Measurements from ENCODE around the gene UGT1A10.

The UGT1A10 gene

GRCh38 chr2:233773854-233774253, 137.6 kb downstream of the UGT1A10 start:
- no peak for ATAC-seq
- no peak for DNase-seq

- ATAC-seq (no peak), DNase-seq (no peak)
These were observed 139.2 kb downstream of the UGT1A10 start for GRCh38 chr2:233775414-233775813.

GRCh38 chr2:233778030-233778429, 141.8 kb downstream of the UGT1A10 start, which contains the start of gene MROH2A:
MROH2A (plus strand) TSS chr2:233778330; CDS start chr2:233779359, 1,029 bp downstream.
- no peak for ATAC-seq

GRCh38 chr2:233779722-233780121, 143.5 kb downstream of the UGT1A10 start:
- ATAC-seq (no peak), DNase-seq (no peak)

More at GRCh38 chr2:233778030-233778429, 141.8 kb downstream of the UGT1A10 start, which contains the start of gene MROH2A:
- no peak for DNase-seq

- no peak for DNase-seq
- ATAC-seq = no peak
These were observed 144.5 kb downstream of the UGT1A10 start for GRCh38 chr2:233780771-233781170.

GRCh38 chr2:233789554-233789953, 153.3 kb downstream of the UGT1A10 start:
- DNase-seq (no peak), ATAC-seq (peak; percentile 32)

GRCh38 chr2:233791151-233791882, 155.1 kb downstream of the UGT1A10 start:
- DNase-seq (no peak), ATAC-seq (no peak)

- no peak for DNase-seq
- no peak for ATAC-seq
These were observed 155.7 kb downstream of the UGT1A10 start for GRCh38 chr2:233791883-233792329.

- ATAC-seq = no peak
These were observed 156.5 kb downstream of the UGT1A10 start for GRCh38 chr2:233792720-233793119.

GRCh38 chr2:233793465-233794127, 157.3 kb downstream of the UGT1A10 start:
- ATAC-seq = no peak

More at GRCh38 chr2:233792720-233793119, 156.5 kb downstream of the UGT1A10 start:
- DNase-seq = no peak

GRCh38 chr2:233794128-233794658, 157.9 kb downstream of the UGT1A10 start:
- DNase-seq = no peak
- no peak for ATAC-seq

More at GRCh38 chr2:233793465-233794127, 157.3 kb downstream of the UGT1A10 start:
- DNase-seq = no peak

GRCh38 chr2:233795735-233796171, 159.5 kb downstream of the UGT1A10 start:
- DNase-seq = no peak
- ATAC-seq = no peak

- DNase-seq = no peak
- ATAC-seq = no peak
These were observed 160.0 kb downstream of the UGT1A10 start for GRCh38 chr2:233796254-233796653.

GRCh38 chr2:233798335-233799086, 162.3 kb downstream of the UGT1A10 start:
- no peak for ATAC-seq
- DNase-seq = no peak

- no peak for ATAC-seq
- no peak for DNase-seq
These were observed 162.9 kb downstream of the UGT1A10 start for GRCh38 chr2:233799087-233799665.

- DNase-seq = no peak
- no peak for ATAC-seq
These were observed 163.5 kb downstream of the UGT1A10 start for GRCh38 chr2:233799716-233800115.

GRCh38 chr2:233800208-233800607, 164.0 kb downstream of the UGT1A10 start:
- ATAC-seq (no peak), DNase-seq (no peak)

- ATAC-seq (no peak), DNase-seq (peak; percentile 24)
These were observed 165.3 kb downstream of the UGT1A10 start for GRCh38 chr2:233801357-233802131.

- ATAC-seq (no peak), DNase-seq (no peak)
These were observed 166.0 kb downstream of the UGT1A10 start for GRCh38 chr2:233802132-233802815.

- no peak for DNase-seq
- no peak for ATAC-seq
These were observed 167.2 kb downstream of the UGT1A10 start for GRCh38 chr2:233803292-233803911.
